Endothelial cell of umbilical vein (primary cell): ENCODE measurements around the gene COPE. TPM values are rescaled to one million over a fixed set of nuclear protein-coding genes. Genes with fewer than 3 reads are reported as not detected.

Source experiments
- BruUV-seq: library from RNA; stranded (reverse); fragments of 400-500 nt; replicated peaks from 2 replicates; lab custom pipeline; 2021; lab: Mats Ljungman, UMichigan
- CTCF ChIA-PET: fragments of 300-600, 350-600 bp; sonication (Branson Sonifier 250); formaldehyde crosslinking; loops from one replicate; lab custom pipeline; 2021; ENCODE audit warnings: antibody characterized with exemption, inconsistent platforms; lab: Charles Lee
- POLR2A ChIA-PET: fragments of 300-600, 350-600 bp; sonication (Branson Sonifier 250); formaldehyde crosslinking; loops from one replicate; lab custom pipeline; 2021; ENCODE audit warnings: antibody characterized with exemption, inconsistent platforms; lab: Charles Lee
- DNase-seq: peaks from one replicate; pipeline ENCODE4 v3.0.0-alpha.2; 2011; ENCODE audit warnings: low read depth, low spot score
- FAIRE-seq: peaks from 2 replicates; lab custom pipeline; 2011; peaks lifted over from hg19 to GRCh38; lab: Jason Lieb, UNC
- H2AFZ ChIP-seq: 2 replicates; pipeline ENCODE4 v1.6.0; 2012; ENCODE audit warnings: low read depth, low read length, control low read depth, inconsistent platforms
- H3K27ac ChIP-seq: 2 replicates; pipeline ENCODE4 v1.5.1; 2011; ENCODE audit warnings: low read depth, mild to moderate bottlenecking, control low read depth, low read length, moderate library complexity; ENCODE audit not compliant: insufficient read depth
- H3K27me3 ChIP-seq, 2 experiments: 2 replicates each; pipeline versions ENCODE4 v1.6.0 to v1.6.1; 2011; ENCODE audit warnings: low read length in 2 of 2, mixed read lengths in 1 of 2; ENCODE audit not compliant: control insufficient read depth in 2 of 2, insufficient read depth in 2 of 2
- H3K36me3 ChIP-seq, 2 experiments: 2 replicates in 1 of 2; 3 replicates in 1 of 2; pipeline ENCODE4 v1.5.1; 2011; ENCODE audit warnings: low read length in 2 of 2, mild to moderate bottlenecking in 1 of 2, moderate library complexity in 1 of 2; ENCODE audit not compliant: control insufficient read depth in 2 of 2, insufficient read depth in 2 of 2; ENCODE audit errors: extremely low read depth in 1 of 2
- H3K4me1 ChIP-seq: 3 replicates; pipeline ENCODE4 v1.5.1; 2011; ENCODE audit warnings: mild to moderate bottlenecking, low read length; ENCODE audit not compliant: control insufficient read depth, insufficient read depth; ENCODE audit errors: extremely low read depth
- H3K4me2 ChIP-seq: 2 replicates; pipeline ENCODE4 v1.6.1; 2011; ENCODE audit warnings: low read length, control low read depth, mixed read lengths; ENCODE audit not compliant: insufficient read depth
- H3K4me3 ChIP-seq, 3 experiments: fragments of 200-600 bp in 1 of 3; sonication (generic), shearing (Covaris generic) in 1 of 3; replicated peaks in 1 of 3; 2 replicates each; pipeline ENCODE4 v1.5.1; 2011 to 2016; ENCODE audit warnings: control low read depth in 3 of 3, low read length in 3 of 3, mild to moderate bottlenecking in 2 of 3, inconsistent platforms in 1 of 3, low read depth in 1 of 3, moderate library complexity in 1 of 3; ENCODE audit not compliant: insufficient read depth in 1 of 3
- H3K79me2 ChIP-seq: 2 replicates; pipeline ENCODE4 v1.6.0; 2012; ENCODE audit warnings: low read length, inconsistent platforms; ENCODE audit not compliant: control insufficient read depth, insufficient read depth
- H3K9ac ChIP-seq: replicated peaks from 2 replicates; pipeline ENCODE3; 2011; ENCODE audit warnings: low read length, control low read depth; ENCODE audit not compliant: insufficient read depth; ENCODE audit errors: extremely low read depth
- H3K9me1 ChIP-seq: replicated peaks from 3 replicates; pipeline ENCODE4 v1.6.0; 2011; ENCODE audit warnings: mild to moderate bottlenecking, low read length; ENCODE audit not compliant: control insufficient read depth, insufficient read depth; ENCODE audit errors: extremely low read depth
- H3K9me3 ChIP-seq: replicated peaks from 2 replicates; pipeline ENCODE4 v1.5.1; 2012; ENCODE audit warnings: low read length, inconsistent platforms; ENCODE audit not compliant: control insufficient read depth, insufficient read depth
- H4K20me1 ChIP-seq: replicated peaks from 2 replicates; pipeline ENCODE3; 2011; ENCODE audit warnings: mild to moderate bottlenecking, low read length; ENCODE audit not compliant: control insufficient read depth, insufficient read depth; ENCODE audit errors: extremely low read depth
- CTCF ChIP-seq, 2 donors: IDR thresholded peaks; 1 replicate in 1 of 2; 2 replicates in 1 of 2; pipeline ENCODE4 v1.5.1; 2011; ENCODE audit warnings: low read length in 2 of 2, mild to moderate bottlenecking in 2 of 2, moderate library complexity in 2 of 2, control low read depth in 1 of 2, inconsistent platforms in 1 of 2, low read depth in 1 of 2; ENCODE audit not compliant: insufficient read depth in 1 of 2; ENCODE audit errors: extremely low read depth in 1 of 2
- EZH2 ChIP-seq: IDR thresholded peaks from 2 replicates; pipeline ENCODE4 v1.6.1; 2012; ENCODE audit warnings: borderline replicate concordance, low read depth, mild to moderate bottlenecking, moderate library complexity, low read length, inconsistent platforms; ENCODE audit not compliant: severe bottlenecking
- FOS ChIP-seq: IDR thresholded peaks from 2 replicates; pipeline ENCODE4 v1.6.1; 2011; ENCODE audit warnings: mild to moderate bottlenecking, low read length, moderate library complexity, borderline replicate concordance; ENCODE audit not compliant: insufficient read depth
- GATA2 ChIP-seq: IDR thresholded peaks from 2 replicates; pipeline ENCODE4 v1.7.0; 2011; ENCODE audit warnings: low read depth, mild to moderate bottlenecking, moderate library complexity, mixed read lengths, low read length; ENCODE audit not compliant: insufficient read length, insufficient read depth
- JUN ChIP-seq: IDR thresholded peaks from 2 replicates; pipeline ENCODE4 v1.6.1; 2011; ENCODE audit warnings: borderline replicate concordance, low read depth; ENCODE audit not compliant: insufficient read length, insufficient read depth
- MAX ChIP-seq: IDR thresholded peaks from 2 replicates; pipeline ENCODE4 v1.6.1; 2011; ENCODE audit not compliant: insufficient read depth, insufficient read length
- MYC ChIP-seq: IDR thresholded peaks from one replicate; pipeline ENCODE4 v1.6.1; 2011; ENCODE audit warnings: mild to moderate bottlenecking, low read depth, low read length
- POLR2A ChIP-seq: IDR thresholded peaks from 2 replicates; pipeline ENCODE4 v1.6.1; 2012; ENCODE audit warnings: low read depth, mild to moderate bottlenecking, control low read depth, low read length
- POLR2AphosphoS5 ChIP-seq: IDR thresholded peaks from 2 replicates; pipeline ENCODE4 v1.6.1; 2012; ENCODE audit warnings: low read depth, mild to moderate bottlenecking, control low read depth, low read length, moderate library complexity; ENCODE audit not compliant: insufficient read depth
- dilution Hi-C: fragments of 300-500 bp; cut with MboI; formaldehyde crosslinking; loops from one replicate; pipeline ENCODE4 v1.15.0; 2019; ENCODE audit warnings: low sequenced_read_pairs; ENCODE audit not compliant: extremely low pct_ligation_motif_present
- intact Hi-C: fragments of 100-400 bp; cut with micrococcal nuclease; formaldehyde crosslinking; loops from one replicate; pipeline ENCODE4 v1.10.0; 2022
- polyA plus RNA-seq, 4 experiments: library from polyadenylated mRNA; depleted of rRNA in 3 of 4; stranded (reverse) in 3 of 4; unstranded in 1 of 4; fragments of >200 nt; gene quantifications; 2 replicates each; pipeline versions ENCODE4 v1.2.1 to v1.2.3, GENCODE V29; 2011 to 2012; ENCODE audit warnings: missing spikeins in 1 of 4
- total RNA-seq: library from RNA; stranded (reverse); gene quantifications from 2 replicates; pipeline ENCODE4 v1.2.3, GENCODE V29; 2021

Gene COPE
- total and polyA plus RNA-seq, 2 donors (not counting 3 experiments of a cell fraction or from before 2014, with no cell fraction given), result 252 to 407 TPM

GRCh38 chr19:18879579-18880373 lies 39.4 kb downstream of the COPE start:
- no peak overlapping the region for H3K27ac ChIP-seq
- no peaks in the 10 kb centered on the region for H3K36me3 ChIP-seq
- FAIRE-seq (no peak), DNase-seq (peak; percentile 14)
- H4K20me1 ChIP-seq, result no peaks in the 10 kb centered on the region
- dilution Hi-C loops, result no loop called here
- H2AFZ ChIP-seq, result no peak overlapping the region
- H3K9me3 ChIP-seq, result no peaks in the 10 kb centered on the region
- no peaks in the 10 kb centered on the region for H3K79me2 ChIP-seq
- intact Hi-C loops, result no loop called here
- POLR2A ChIA-PET, result interaction anchor here (0.5 kb wide), 1 partner anchor 126 kb away, joined by 7 read pairs; no protein-coding TSS in a partner anchor
- H3K27me3 ChIP-seq, result no peaks in the 10 kb centered on the region
- TF ChIP-seq POLR2AphosphoS5 (no peak), MAX (no peak)
- no peak overlapping the region for H3K4me3 ChIP-seq
- CTCF ChIA-PET, result no interaction called here
- H3K4me1 ChIP-seq, result no peaks in the 10 kb centered on the region
- no peak overlapping the region for H3K4me2 ChIP-seq
- H3K9me1 ChIP-seq, result no peaks in the 10 kb centered on the region
- no TSS peak for BruUV-seq
- H3K9ac ChIP-seq, result no peak overlapping the region

- intact Hi-C loops, result no loop called here
- Histone ChIP-seq H3K79me2 (no peaks in the 10 kb centered on the region), H3K9me3 (no peaks in the 10 kb centered on the region), H2AFZ (no peak overlapping the region), H3K36me3 (no peaks in the 10 kb centered on the region), H3K9ac (no peak overlapping the region), H4K20me1 (no peaks in the 10 kb centered on the region), H3K4me2 (no peak overlapping the region), H3K4me1 (no peaks in the 10 kb centered on the region), H3K27ac (no peak overlapping the region), H3K27me3 (no peaks in the 10 kb centered on the region), H3K9me1 (no peaks in the 10 kb centered on the region), H3K4me3 (no peak overlapping the region)
- FAIRE-seq (no peak), DNase-seq (no peak)
- TF ChIP-seq POLR2AphosphoS5 (no peak), MYC (no peak), FOS (no peak), MAX (no peak), EZH2 (no peak), CTCF (IDR thresholded peaks at IDR 0.05; ENCODE audit: extremely low read depth in 1 of 2, insufficient read depth in 1 of 2, low read depth in 1 of 2, low read length in 2 of 2) (no peak), GATA2 (no peak), JUN (no peak), POLR2A (no peak)
- ChIA-PET POLR2A (no interaction called here), CTCF (no interaction called here)
- dilution Hi-C loops, result no loop called here
- BruUV-seq, result no TSS peak
These were observed 40.2 kb downstream of the COPE start for GRCh38 chr19:18878858-18879578.
